Measurements from ENCODE around the gene DNM3. TPM values are rescaled to one million over a fixed set of nuclear protein-coding genes. Genes with fewer than 3 reads are reported as not detected.

Gene DNM3
- total RNA-seq, 4 donors from 2014 or later: 2.7 to 3.3 TPM; not detected in 2

- H3K36me3 ChIP-seq: no peaks in the 10 kb centered on the region
- no peaks in the 10 kb centered on the region for H3K9me3 ChIP-seq
- intact Hi-C loops (cut with DNase I; ENCODE audit: low total_unique reads): no loop called here
- no peak overlapping the region for H3K27ac ChIP-seq
- in situ Hi-C loops (cut with MboI; ENCODE audit: low pct_ligation_motif_present in 1 of 4, low pct_unique_long_range_greater_than_20kb in 1 of 4, low sequenced_read_pairs in 3 of 4): loop anchor here (25.0 kb wide), 1 partner anchor 259 kb away; no protein-coding TSS in a partner anchor
- H3K4me3 ChIP-seq: no peak overlapping the region
- TF ChIP-seq POLR2AphosphoS5 (IDR thresholded peaks at IDR 0.05): no peak
- TF ChIP-seq EP300 (IDR thresholded peaks at IDR 0.05; ENCODE audit: low read depth): no peak
- TF ChIP-seq POLR2A (IDR thresholded peaks at IDR 0.05): no peak
- TF ChIP-seq CTCF (IDR thresholded peaks at IDR 0.05): no peak
- WGBS, 2 donors (ENCODE audit: low coverage in 1 of 2): 47 to 58% methylated on average over 6 of the region's 6 CpGs
- H3K4me1 ChIP-seq: peaks cover 0 to 23% (median 6%) of the 10 kb centered on the region in 4 donors
- DNase-seq: no peak
- H3K27me3 ChIP-seq: no peaks in the 10 kb centered on the region
Observed at GRCh38 chr1:172453153-172453545, 611.9 kb downstream of the DNM3 start.

GRCh38 chr1:172453607-172454006, 612.3 kb downstream of the DNM3 start:
- Histone ChIP-seq H3K9me3 (no peaks in the 10 kb centered on the region), H3K27me3 (no peaks in the 10 kb centered on the region), H3K4me1 (peaks cover 0 to 23% (median 6%) of the 10 kb centered on the region in 4 donors), H3K27ac (no peak overlapping the region), H3K4me3 (no peak overlapping the region), H3K36me3 (no peaks in the 10 kb centered on the region)
- DNase-seq: no peak
- intact Hi-C loops (cut with DNase I; ENCODE audit: low total_unique reads): no loop called here
- in situ Hi-C loops (cut with MboI; ENCODE audit: low pct_ligation_motif_present in 1 of 4, low pct_unique_long_range_greater_than_20kb in 1 of 4, low sequenced_read_pairs in 3 of 4): loop anchor here (25.0 kb wide), 1 partner anchor 259 kb away; no protein-coding TSS in a partner anchor
- no peak for TF ChIP-seq EP300 (IDR thresholded peaks at IDR 0.05; ENCODE audit: low read depth)
- TF ChIP-seq POLR2A (IDR thresholded peaks at IDR 0.05): no peak
- no peak for TF ChIP-seq POLR2AphosphoS5 (IDR thresholded peaks at IDR 0.05)
- no peak for TF ChIP-seq CTCF (IDR thresholded peaks at IDR 0.05)
- 29 to 62% methylated on average over 1 of the region's 1 CpG for WGBS, 2 donors (ENCODE audit: low coverage in 1 of 2)

GRCh38 chr1:172455451-172455850, 614.2 kb downstream of the DNM3 start:
- TF ChIP-seq POLR2AphosphoS5 (IDR thresholded peaks at IDR 0.05) (no peak), EP300 (IDR thresholded peaks at IDR 0.05; ENCODE audit: low read depth) (no peak), POLR2A (IDR thresholded peaks at IDR 0.05) (no peak), CTCF (IDR thresholded peaks at IDR 0.05) (no peak)
- 76 to 100% methylated on average over 1 of the region's 1 CpG for WGBS, 2 donors (ENCODE audit: low coverage in 1 of 2)
- Histone ChIP-seq H3K4me3 (no peak overlapping the region), H3K27me3 (no peaks in the 10 kb centered on the region), H3K4me1 (peaks cover 0 to 17% (median 3%) of the 10 kb centered on the region in 4 donors), H3K27ac (no peak overlapping the region), H3K36me3 (no peaks in the 10 kb centered on the region), H3K9me3 (no peaks in the 10 kb centered on the region)
- intact Hi-C loops (cut with DNase I; ENCODE audit: low total_unique reads): no loop called here
- DNase-seq: no peak
- in situ Hi-C loops (cut with MboI; ENCODE audit: low pct_ligation_motif_present in 1 of 4, low pct_unique_long_range_greater_than_20kb in 1 of 4, low sequenced_read_pairs in 3 of 4): loop anchor here (25.0 kb wide), 1 partner anchor 257 kb away; no protein-coding TSS in a partner anchor

- Histone ChIP-seq H3K27me3 (no peaks in the 10 kb centered on the region), H3K27ac (no peak overlapping the region), H3K36me3 (no peaks in the 10 kb centered on the region), H3K4me3 (no peak overlapping the region), H3K4me1 (peaks cover 0 to 9% (median 2%) of the 10 kb centered on the region in 4 donors), H3K9me3 (no peaks in the 10 kb centered on the region)
- intact Hi-C loops (cut with DNase I; ENCODE audit: low total_unique reads): no loop called here
- 94 to 100% methylated on average over 1 to 5 of the region's 5 CpGs for WGBS, 2 donors (ENCODE audit: low coverage in 1 of 2)
- DNase-seq: no peak
- in situ Hi-C loops (cut with MboI; ENCODE audit: low pct_ligation_motif_present in 1 of 4, low pct_unique_long_range_greater_than_20kb in 1 of 4, low sequenced_read_pairs in 3 of 4): loop anchor here (25.0 kb wide), 1 partner anchor 256 kb away; no protein-coding TSS in a partner anchor
- TF ChIP-seq CTCF (IDR thresholded peaks at IDR 0.05): no peak
- no peak for TF ChIP-seq EP300 (IDR thresholded peaks at IDR 0.05; ENCODE audit: low read depth)
- TF ChIP-seq POLR2A (IDR thresholded peaks at IDR 0.05): no peak
- TF ChIP-seq POLR2AphosphoS5 (IDR thresholded peaks at IDR 0.05): no peak
Observed at GRCh38 chr1:172456344-172456769, 615.1 kb downstream of the DNM3 start.
